SU-DHL-6 (cell line): ENCODE measurements around the gene GPC2.

Source experiments
- H2AFZ ChIP-seq: fragments of 200-600 bp; sonication (generic); 2 replicates; pipeline ENCODE4 v1.6.1; 2014; ENCODE audit warnings: low read depth, mild to moderate bottlenecking, moderate library complexity, mixed read lengths, antibody characterized with exemption, low read length; ENCODE audit not compliant: severe bottlenecking
- H3F3A ChIP-seq: fragments of 200-600 bp; shearing (Covaris generic); 2 replicates; pipeline ENCODE4 v1.6.0; 2016; ENCODE audit warnings: antibody characterized with exemption, mild to moderate bottlenecking; ENCODE audit not compliant: insufficient read depth
- H3K27ac ChIP-seq: fragments of 200-600 bp; sonication (generic); 2 replicates; pipeline ENCODE4 v1.5.1; 2016; ENCODE audit warnings: low read depth, mild to moderate bottlenecking, low read length, moderate library complexity, mixed read lengths
- H3K27me3 ChIP-seq: fragments of 200-600 bp; sonication (generic), shearing (Covaris generic); 2 replicates; pipeline ENCODE4 v1.6.0; 2014; ENCODE audit warnings: mild to moderate bottlenecking, low read length
- H3K36me3 ChIP-seq: fragments of 200-600 bp; sonication (generic); 2 replicates; pipeline ENCODE4 v1.6.1; 2014; ENCODE audit warnings: mild to moderate bottlenecking, low read length, mixed read lengths
- H3K4me2 ChIP-seq: fragments of 300-600, 200-600 bp; shearing (Covaris generic), sonication (generic); 2 replicates; pipeline ENCODE4 v1.6.0; 2014; ENCODE audit warnings: low read length, low read depth, mild to moderate bottlenecking; ENCODE audit not compliant: poor library complexity, severe bottlenecking
- H3K4me3 ChIP-seq: fragments of 200-600 bp; sonication (generic); 2 replicates; pipeline ENCODE4 v1.5.1; 2014; ENCODE audit warnings: antibody characterized with exemption, low read length, mild to moderate bottlenecking, mixed read lengths; ENCODE audit not compliant: insufficient read depth, poor library complexity, severe bottlenecking
- H3K79me2 ChIP-seq: fragments of 200-600 bp; sonication (generic); 2 replicates; pipeline ENCODE4 v1.6.1; 2014; ENCODE audit warnings: mild to moderate bottlenecking, low read length, moderate library complexity; ENCODE audit not compliant: insufficient read depth
- H3K9ac ChIP-seq: fragments of 200-600 bp; sonication (generic); 2 replicates; pipeline ENCODE4 v1.7.0; 2014; ENCODE audit warnings: mild to moderate bottlenecking, low read length
- H3K9me2 ChIP-seq: fragments of 200-600 bp; sonication (generic); replicated peaks from 2 replicates; pipeline ENCODE4 v1.6.1; 2014; ENCODE audit warnings: low read length; ENCODE audit not compliant: insufficient read depth
- H3K9me3 ChIP-seq: fragments of 200-600 bp; sonication (generic); 2 replicates; pipeline ENCODE4 v1.6.1; 2014; ENCODE audit warnings: low read length, mixed read lengths; ENCODE audit not compliant: insufficient read depth
- H4K20me1 ChIP-seq: fragments of 200-600 bp; sonication (generic); 2 replicates; pipeline ENCODE4 v1.6.1; 2014; ENCODE audit warnings: low read depth, mild to moderate bottlenecking, antibody characterized with exemption, low read length, moderate library complexity, mixed read lengths
- CTCF ChIP-seq: fragments of 200-600 bp; sonication (generic); IDR thresholded peaks from one replicate; pipeline ENCODE4 v1.5.1; 2017; ENCODE audit warnings: antibody characterized with exemption, mild to moderate bottlenecking, low read length, moderate library complexity; ENCODE audit not compliant: insufficient read depth, poor library complexity, severe bottlenecking
- EZH2phosphoT487 ChIP-seq: fragments of 200-600 bp; sonication (generic), shearing (Covaris generic); conservative IDR thresholded peaks from 2 replicates; pipeline ENCODE4 v1.6.1; 2018; ENCODE audit warnings: mild to moderate bottlenecking, antibody characterized with exemption, low read length, moderate library complexity, mixed read lengths

GPC2 gene

GRCh38 chr7:100166970-100167911 is 9.9 kb downstream of the GPC2 start:
- H3K79me2 ChIP-seq: no peaks in the 10 kb centered on the region
- no peak overlapping the region for H2AFZ ChIP-seq
- H3K4me2 ChIP-seq: no peak overlapping the region
- peaks cover 6% of the 10 kb centered on the region; the same call in 1 of the 2 replicates for H3F3A ChIP-seq
- H3K4me3 ChIP-seq: no peak overlapping the region
- H3K9me3 ChIP-seq: no peaks in the 10 kb centered on the region
- no peaks in the 10 kb centered on the region for H4K20me1 ChIP-seq
- H3K9me2 ChIP-seq: no peaks in the 10 kb centered on the region
- H3K36me3 ChIP-seq: no peaks in the 10 kb centered on the region
- H3K27ac ChIP-seq: no peak overlapping the region
- no peaks in the 10 kb centered on the region for H3K27me3 ChIP-seq
- TF ChIP-seq CTCF (no peak), EZH2phosphoT487 (no peak)
- H3K9ac ChIP-seq: no peak overlapping the region

GRCh38 chr7:100166317-100166940 is 10.8 kb downstream of the GPC2 start:
- no peak overlapping the region for H3K4me2 ChIP-seq
- no peaks in the 10 kb centered on the region for H3K9me3 ChIP-seq
- no peak overlapping the region for H2AFZ ChIP-seq
- H3K27me3 ChIP-seq: no peaks in the 10 kb centered on the region
- no peaks in the 10 kb centered on the region for H3K36me3 ChIP-seq
- no peak overlapping the region for H3K4me3 ChIP-seq
- TF ChIP-seq EZH2phosphoT487: no peak
- no peak for TF ChIP-seq CTCF
- no peaks in the 10 kb centered on the region for H3K9me2 ChIP-seq
- no peak overlapping the region for H3K9ac ChIP-seq
- H3F3A ChIP-seq: peaks cover 6% of the 10 kb centered on the region; the same call in 1 of the 2 replicates
- no peak overlapping the region for H3K27ac ChIP-seq
- no peaks in the 10 kb centered on the region for H3K79me2 ChIP-seq
- no peaks in the 10 kb centered on the region for H4K20me1 ChIP-seq

GRCh38 chr7:100163871-100164270 is 13.3 kb downstream of the GPC2 start:
- H3F3A ChIP-seq: no peaks in the 10 kb centered on the region
- H3K9ac ChIP-seq: no peak overlapping the region
- no peak for TF ChIP-seq CTCF
- no peak for TF ChIP-seq EZH2phosphoT487
- no peak overlapping the region for H2AFZ ChIP-seq
- no peaks in the 10 kb centered on the region for H3K9me3 ChIP-seq
- H4K20me1 ChIP-seq: no peaks in the 10 kb centered on the region
- no peaks in the 10 kb centered on the region for H3K9me2 ChIP-seq
- no peak overlapping the region for H3K27ac ChIP-seq
- no peaks in the 10 kb centered on the region for H3K27me3 ChIP-seq
- no peaks in the 10 kb centered on the region for H3K36me3 ChIP-seq
- no peak overlapping the region for H3K4me3 ChIP-seq
- no peak overlapping the region for H3K4me2 ChIP-seq
- H3K79me2 ChIP-seq: no peaks in the 10 kb centered on the region
